OCI-LY1 (cell line): Measurements from ENCODE around the gene CD81.

Experiments
- EZH2 ChIP-seq: fragments of 200-600 bp; sonication (generic), shearing (Covaris generic); IDR thresholded peaks from 2 replicates; pipeline ENCODE4 v1.8.0; 2017; ENCODE audit warnings: borderline replicate concordance, mixed run types, mild to moderate bottlenecking, antibody characterized with exemption, low read length, moderate library complexity, mixed read lengths
- TF ChIP-seq, protein P1 (sequence below): fragments of 200-600 bp; sonication (generic), shearing (Covaris generic); IDR thresholded peaks from 2 replicates; pipeline ENCODE4 v1.5.1; 2017; ENCODE audit warnings: mild to moderate bottlenecking, antibody characterized with exemption, low read length, moderate library complexity, mixed read lengths

DNA sequence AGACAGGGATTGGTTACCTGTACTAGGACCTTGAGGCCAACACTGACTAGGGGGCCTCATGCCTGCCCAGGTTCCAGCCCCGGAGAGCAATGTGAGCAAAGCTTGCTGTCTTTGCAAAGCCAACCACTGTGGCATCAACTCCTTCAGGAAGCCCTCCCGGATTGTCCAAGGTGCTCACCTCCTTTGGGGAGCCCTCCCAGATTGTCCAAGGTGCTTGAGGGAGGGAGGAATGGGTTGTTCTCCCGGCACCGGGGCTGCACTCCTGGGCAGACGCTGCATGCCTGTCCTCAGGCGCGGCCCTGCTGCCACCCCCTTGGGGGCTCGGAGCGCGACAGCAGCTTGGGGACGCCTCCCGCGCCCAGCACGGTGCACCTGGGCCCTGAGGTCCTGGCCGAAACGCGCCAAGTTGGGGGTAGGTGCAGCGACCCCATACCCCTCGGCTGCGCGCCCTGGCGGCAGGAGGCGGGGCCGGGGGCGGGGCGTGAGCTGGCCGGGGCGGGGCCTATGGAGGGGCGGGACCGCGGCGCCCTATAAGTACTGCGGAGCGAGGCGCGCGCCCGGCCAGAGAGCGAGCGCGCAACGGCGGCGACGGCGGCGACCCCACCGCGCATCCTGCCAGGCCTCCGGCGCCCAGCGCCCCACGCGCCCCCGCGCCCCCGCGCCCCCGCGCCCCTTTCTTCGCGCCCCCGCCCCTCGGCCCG is at the start of gene CD81:
- TF ChIP-seq, protein P1, sequence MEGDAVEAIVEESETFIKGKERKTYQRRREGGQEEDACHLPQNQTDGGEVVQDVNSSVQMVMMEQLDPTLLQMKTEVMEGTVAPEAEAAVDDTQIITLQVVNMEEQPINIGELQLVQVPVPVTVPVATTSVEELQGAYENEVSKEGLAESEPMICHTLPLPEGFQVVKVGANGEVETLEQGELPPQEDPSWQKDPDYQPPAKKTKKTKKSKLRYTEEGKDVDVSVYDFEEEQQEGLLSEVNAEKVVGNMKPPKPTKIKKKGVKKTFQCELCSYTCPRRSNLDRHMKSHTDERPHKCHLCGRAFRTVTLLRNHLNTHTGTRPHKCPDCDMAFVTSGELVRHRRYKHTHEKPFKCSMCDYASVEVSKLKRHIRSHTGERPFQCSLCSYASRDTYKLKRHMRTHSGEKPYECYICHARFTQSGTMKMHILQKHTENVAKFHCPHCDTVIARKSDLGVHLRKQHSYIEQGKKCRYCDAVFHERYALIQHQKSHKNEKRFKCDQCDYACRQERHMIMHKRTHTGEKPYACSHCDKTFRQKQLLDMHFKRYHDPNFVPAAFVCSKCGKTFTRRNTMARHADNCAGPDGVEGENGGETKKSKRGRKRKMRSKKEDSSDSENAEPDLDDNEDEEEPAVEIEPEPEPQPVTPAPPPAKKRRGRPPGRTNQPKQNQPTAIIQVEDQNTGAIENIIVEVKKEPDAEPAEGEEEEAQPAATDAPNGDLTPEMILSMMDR, result no peak
- no peak for TF ChIP-seq EZH2
